HCT116 (cell line): ENCODE results near the gene UBTF. TPM values are rescaled to one million over a fixed set of nuclear protein-coding genes. Genes with fewer than 3 reads are reported as not detected.

ENCODE experiments used
- ATAC-seq: fragments of 200-7000 bp; cut with Tn5 transposase; 2 replicates; pipeline ENCODE4 v1.9.1; 2020; ENCODE audit warnings: mild to moderate bottlenecking, moderate library complexity
- BruUV-seq: library from RNA; stranded (reverse); fragments of 400-500 nt; replicated peaks from 2 replicates; lab custom pipeline; 2021; lab: Mats Ljungman, UMichigan
- CTCF ChIA-PET: fragments of 300-600 bp; sonication (Branson Sonifier 250); formaldehyde crosslinking; loops from one replicate; lab custom pipeline; 2021; ENCODE audit warnings: antibody characterized with exemption; lab: Charles Lee
- POLR2A ChIA-PET: fragments of 300-600, 350-600 bp; sonication (Branson Sonifier 250); formaldehyde crosslinking; loops from one replicate; lab custom pipeline; 2021; ENCODE audit warnings: antibody characterized with exemption; lab: Charles Lee
- RAD21 ChIA-PET, 2 experiments: fragments of 300-600 bp; sonication (Branson Sonifier 250); formaldehyde crosslinking; loops; one replicate each; lab custom pipeline; 2023; ENCODE audit warnings: low total read pairs in 2 of 2; ENCODE audit not compliant: uncharacterized antibody in 2 of 2, unreplicated experiment in 2 of 2, low non-redundant PET in 1 of 2; lab: Charles Lee
- DNase-seq: peaks from one replicate; pipeline ENCODE4 v3.0.0-alpha.2; 2010; ENCODE audit warnings: low read depth, low spot score
- H2AFZ ChIP-seq: fragments of 200-600 bp; shearing (Covaris generic), sonication (generic); 2 replicates; pipeline ENCODE4 v1.6.1; 2017; ENCODE audit warnings: low read depth, mixed run types, mixed read lengths, antibody characterized with exemption, low read length; ENCODE audit not compliant: poor library complexity, severe bottlenecking
- H3K27ac ChIP-seq: 2 replicates; pipeline ENCODE4 v1.5.1; 2012; ENCODE audit warnings: low read depth, low read length
- H3K27me3 ChIP-seq: fragments of 200-600 bp; sonication (generic); 2 replicates; pipeline ENCODE4 v1.6.1; 2016; ENCODE audit warnings: mixed run types, low read length, mixed read lengths; ENCODE audit not compliant: insufficient read depth
- H3K36me3 ChIP-seq, 2 experiments: fragments of 200-500 bp in 1 of 2; fragments of 200-600 bp in 1 of 2; sonication (Bioruptor generic) in 1 of 2; sonication (generic) in 1 of 2; 2 replicates each; pipeline versions ENCODE4 v1.5.1 to v1.6.1; 2014 to 2016; ENCODE audit warnings: low read length in 2 of 2, inconsistent platforms in 1 of 2, mixed read lengths in 1 of 2, mixed run types in 1 of 2; ENCODE audit not compliant: insufficient read depth in 2 of 2, control insufficient read depth in 1 of 2
- H3K4me1 ChIP-seq, 2 experiments: fragments of 200-600 bp in 1 of 2; sonication (generic) in 1 of 2; 2 replicates each; pipeline versions ENCODE4 v1.5.1 to v1.6.1; 2012 to 2017; ENCODE audit warnings: low read length in 2 of 2, inconsistent platforms in 1 of 2, mild to moderate bottlenecking in 1 of 2, mixed read lengths in 1 of 2, mixed run types in 1 of 2, moderate library complexity in 1 of 2; ENCODE audit not compliant: insufficient read depth in 2 of 2, control insufficient read depth in 1 of 2
- H3K4me2 ChIP-seq: fragments of 200-600 bp; sonication (generic); 2 replicates; pipeline ENCODE4 v1.6.1; 2017; ENCODE audit warnings: mixed run types, low read length, mixed read lengths
- H3K4me3 ChIP-seq, 2 experiments: fragments of 200-600 bp in 1 of 2; sonication (generic) in 1 of 2; replicated peaks in 1 of 2; 2 replicates each; pipeline ENCODE4 v1.5.1; 2011 to 2016; ENCODE audit warnings: low read length in 2 of 2, control low read depth in 1 of 2, low read depth in 1 of 2, mild to moderate bottlenecking in 1 of 2, mixed read lengths in 1 of 2, mixed run types in 1 of 2
- H3K79me2 ChIP-seq: fragments of 200-600 bp; sonication (generic); 2 replicates; pipeline ENCODE4 v1.6.1; 2017; ENCODE audit warnings: mild to moderate bottlenecking, mixed run types, low read length, moderate library complexity, mixed read lengths; ENCODE audit not compliant: insufficient read depth
- H3K9ac ChIP-seq: fragments of 200-600 bp; sonication (generic); 2 replicates; pipeline ENCODE4 v1.6.1; 2016; ENCODE audit warnings: low read length, mixed read lengths
- H3K9me2 ChIP-seq: fragments of 200-600 bp; sonication (generic), shearing (Covaris generic); 2 replicates; pipeline ENCODE4 v1.6.1; 2017; ENCODE audit warnings: mixed run types, mild to moderate bottlenecking, moderate library complexity; ENCODE audit not compliant: insufficient read depth
- H3K9me3 ChIP-seq, 2 experiments: fragments of 200-500 bp in 1 of 2; fragments of 200-600 bp in 1 of 2; sonication (Bioruptor generic) in 1 of 2; sonication (generic) in 1 of 2; 2 replicates each; pipeline ENCODE4 v1.6.1; 2014 to 2017; ENCODE audit warnings: low read length in 2 of 2, mixed read lengths in 2 of 2, inconsistent platforms in 1 of 2, low read depth in 1 of 2, mild to moderate bottlenecking in 1 of 2, mixed run types in 1 of 2, moderate library complexity in 1 of 2; ENCODE audit not compliant: control insufficient read depth in 1 of 2, insufficient read depth in 1 of 2
- H4K20me1 ChIP-seq: fragments of 200-600 bp; sonication (generic), shearing (Covaris generic); 2 replicates; pipeline ENCODE4 v1.6.1; 2017; ENCODE audit warnings: mixed run types, mild to moderate bottlenecking, moderate library complexity; ENCODE audit not compliant: insufficient read depth
- CTCF ChIP-seq, 3 experiments: fragments of 200-600 bp in 1 of 3; sonication (generic) in 1 of 3; IDR thresholded peaks in 2 of 3; conservative IDR thresholded peaks in 1 of 3; 2 replicates each; pipeline ENCODE4 v1.5.1; 2012 to 2017; ENCODE audit warnings: low read depth in 2 of 3, low read length in 2 of 3, antibody characterized with exemption in 1 of 3, borderline replicate concordance in 1 of 3, control low read depth in 1 of 3, mild to moderate bottlenecking in 1 of 3, mixed read lengths in 1 of 3, mixed run types in 1 of 3, moderate library complexity in 1 of 3; ENCODE audit not compliant: insufficient read depth in 1 of 3
- POLR2A ChIP-seq: IDR thresholded peaks from 2 replicates; pipeline ENCODE4 v1.7.0; 2011; ENCODE audit warnings: borderline replicate concordance; ENCODE audit not compliant: insufficient read depth, insufficient read length; ENCODE audit errors: extremely low read depth
- RAD21 ChIP-seq: IDR thresholded peaks from 2 replicates; pipeline ENCODE4 v1.6.1; 2012; ENCODE audit warnings: low read depth, mild to moderate bottlenecking
- intact Hi-C: fragments of 100-400 bp; cut with micrococcal nuclease; formaldehyde crosslinking; loops from 2 replicates; pipeline ENCODE4 v1.10.0; 2022
- total RNA-seq: library from RNA; stranded (reverse); gene quantifications from one replicate; pipeline ENCODE4 v1.2.1, GENCODE V29; 2021; ENCODE audit not compliant: unreplicated experiment
- TF ChIP-seq, protein P1 (sequence below): IDR thresholded peaks from 2 replicates; pipeline ENCODE4 v1.6.1; 2012

Gene UBTF
- total RNA-seq, 1 experiment from 2014 or later: 84.3 TPM

DNA sequence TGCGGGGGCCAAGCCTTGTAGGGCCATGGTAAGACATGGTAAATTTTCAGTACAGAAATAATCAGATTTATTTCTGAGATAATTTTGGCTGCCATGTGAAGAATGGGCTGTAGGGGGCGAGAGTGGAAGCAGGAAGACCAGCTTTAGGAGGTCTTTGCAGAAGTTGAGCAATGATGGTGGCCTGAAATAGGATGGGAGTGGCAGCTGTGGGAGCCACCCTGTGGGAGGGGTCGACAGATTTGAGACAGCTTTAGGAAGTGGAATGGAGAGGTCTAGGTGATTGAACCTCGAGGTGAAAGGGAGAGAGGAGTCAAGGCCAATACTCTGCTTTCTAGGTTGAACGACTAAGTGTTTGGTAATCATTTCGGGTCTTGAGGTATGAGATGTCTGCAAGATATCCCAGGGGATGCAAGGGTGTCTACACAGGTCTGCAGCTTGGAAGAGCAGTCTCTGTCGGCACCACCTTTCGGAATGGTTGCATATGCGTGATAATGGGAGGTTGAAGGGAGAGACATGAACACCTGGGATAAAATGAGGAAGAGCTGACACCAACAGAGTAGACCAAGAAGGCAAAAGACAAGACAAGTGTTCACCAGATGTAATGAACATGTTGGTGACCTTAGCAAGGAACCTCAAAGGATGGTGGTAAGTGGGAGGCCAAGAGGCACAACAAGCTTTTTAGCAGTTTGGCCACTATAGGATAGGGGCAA lies 15.6 kb downstream of the UBTF start:
- CTCF ChIA-PET: interaction anchor here (0.7 to 3.0 kb wide), 10 partner anchors 14 to 146 kb away, joined by 3 to 17 read pairs (median 4); partner anchors contain the start of gene GRN
- no peaks in the 10 kb centered on the region for H3K9me2 ChIP-seq
- peaks cover 6% of the 10 kb centered on the region for H3K79me2 ChIP-seq
- peaks cover 44 to 66% of the 10 kb centered on the region in 2 experiments for H3K4me1 ChIP-seq
- H3K27ac ChIP-seq: peak overlapping the region; percentile 71
- 0 out of 2 replicates have a peak overlapping the region, but pooled peaks have one; percentile 1 for H3K9ac ChIP-seq
- no peak for ATAC-seq
- intact Hi-C loops: no loop called here
- H3K27me3 ChIP-seq: no peaks in the 10 kb centered on the region
- no peaks in the 10 kb centered on the region for H3K9me3 ChIP-seq
- TF ChIP-seq POLR2A (no peak), RAD21 (peak; percentile 55), CTCF (IDR thresholded peaks at IDR 0.05 in 2 of 3, conservative IDR thresholded peaks at IDR 0.05 in 1 of 3; ENCODE audit: borderline replicate concordance in 1 of 3, insufficient read depth in 1 of 3, low read depth in 2 of 3, low read length in 2 of 3) (peak; percentile 49 to 82 (median 75); a peak in 5 of 6 replicates)
- TF ChIP-seq, protein P1, sequence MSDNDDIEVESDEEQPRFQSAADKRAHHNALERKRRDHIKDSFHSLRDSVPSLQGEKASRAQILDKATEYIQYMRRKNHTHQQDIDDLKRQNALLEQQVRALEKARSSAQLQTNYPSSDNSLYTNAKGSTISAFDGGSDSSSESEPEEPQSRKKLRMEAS: peak; percentile 10; the same call in 1 of the 2 replicates
- H3K4me2 ChIP-seq: peak overlapping the region; percentile 50
- peak overlapping the region in 1 of 2 experiments; percentile 10; a peak in 1 of 4 replicates for H3K4me3 ChIP-seq
- POLR2A ChIA-PET: interaction anchor here (1.0 to 1.3 kb wide), 2 partner anchors 127 to 142 kb away, joined by 3 to 4 read pairs; no protein-coding TSS in a partner anchor
- RAD21 ChIA-PET: interaction anchor here in 1 of 2 experiments (0.6 kb wide), 1 partner anchor 329 kb away, joined by 3 read pairs; no protein-coding TSS in a partner anchor
- no peak for DNase-seq
- peaks cover 6 to 15% of the 10 kb centered on the region in 2 experiments; a peak in 3 of 4 replicates for H3K36me3 ChIP-seq
- no TSS peak for BruUV-seq
- no peak overlapping the region for H2AFZ ChIP-seq
- no peaks in the 10 kb centered on the region for H4K20me1 ChIP-seq
